ENCODE data around the gene FLNB. TPM values are rescaled to one million over a fixed set of nuclear protein-coding genes. Genes with fewer than 3 reads are reported as not detected.
A peak's percentile ranks its signal among the peaks of the same experiment; 100 is the strongest.

Gene FLNB
- total and polyA plus RNA-seq, 9 of the 15 experiments (the other 6 are each of a cell fraction or from before 2014, with no cell fraction given), result 9.4 to 48.1 (median 25.6) TPM

- TF ChIP-seq ZBTB26 (CRISPR knock-in tag; IDR thresholded peaks at IDR 0.05) (no peak), HSF4 (CRISPR knock-in tag; IDR thresholded peaks at IDR 0.05; ENCODE audit: borderline replicate concordance) (no peak), NFATC3 (IDR thresholded peaks at IDR 0.05) (0 out of 2 replicates have a peak, but pooled peaks have one; percentile 42), PHB (CRISPR knock-in tag; IDR thresholded peaks at IDR 0.05) (no peak), CBFA2T3 (IDR thresholded peaks at IDR 0.05) (peak; percentile 50), ZEB2 (IDR thresholded peaks at IDR 0.05) (peak; percentile 78), HINFP (tag; conservative IDR thresholded peaks at IDR 0.05; ENCODE audit: low read depth) (peak; percentile 57; the same call in 1 of the 2 replicates), GATA2 (CRISPR knock-in tag; IDR thresholded peaks at IDR 0.05) (peak; percentile 45), E4F1 (CRISPR knock-in tag; IDR thresholded peaks at IDR 0.05; ENCODE audit: borderline replicate concordance) (no peak), C11orf30 (IDR thresholded peaks at IDR 0.05; ENCODE audit: low read depth) (peak; percentile 97), SOX6 (IDR thresholded peaks at IDR 0.05) (peak; percentile 97), BRD9 (IDR thresholded peaks at IDR 0.05; ENCODE audit: low read depth, partially characterized antibody) (peak; percentile 66), RBM34 (IDR thresholded peaks at IDR 0.05; ENCODE audit: borderline replicate concordance, insufficient read depth, low read length) (no peak), MITF (IDR thresholded peaks at IDR 0.05) (no peak), ZC3H8 (IDR thresholded peaks at IDR 0.05) (0 out of 2 replicates have a peak, but pooled peaks have one; percentile 46), ZNF764 (CRISPR knock-in tag; IDR thresholded peaks at IDR 0.05; ENCODE audit: low read depth) (no peak), TBL1XR1 (IDR thresholded peaks at IDR 0.05; ENCODE audit: low read length in 2 of 2) (peak in 1 of 2 experiments; percentile 56; a peak in 1 of 4 replicates), ZNF75A (CRISPR knock-in tag; IDR thresholded peaks at IDR 0.05) (no peak), MECOM (CRISPR knock-in tag; IDR thresholded peaks at IDR 0.05) (no peak), E2F1 (CRISPR knock-in tag; IDR thresholded peaks at IDR 0.05) (no peak), SUPT5H (IDR thresholded peaks at IDR 0.05) (no peak)
Measured at GRCh38 chr3:57998366-57999283, 9.6 kb upstream of the FLNB start (continued).

Measured in K562 (cell line).